ENCODE measurements around the gene LRR1.

- TF ChIP-seq CTCF (IDR thresholded peaks at IDR 0.05) (no peak), EP300 (IDR thresholded peaks at IDR 0.05) (no peak), POLR2A (IDR thresholded peaks at IDR 0.05) (no peak)
Observed at GRCh38 chr14:49622022-49622607, 23.4 kb downstream of the LRR1 start.
